NCI-H1436 treated with DMSO at 0.1 percent for 48 hours (cell line): Measurements from ENCODE around the gene UST.
"Not testable (repeated sequence)": the region's sequence is repeated elsewhere in the genome, so short reads cannot be mapped to it uniquely, and the experiment has no call there.

Source experiments
- DNase-seq: peaks from one replicate; lab custom pipeline; 2025; lab: John Stamatoyannopoulos, UW

The UST gene

DNA sequence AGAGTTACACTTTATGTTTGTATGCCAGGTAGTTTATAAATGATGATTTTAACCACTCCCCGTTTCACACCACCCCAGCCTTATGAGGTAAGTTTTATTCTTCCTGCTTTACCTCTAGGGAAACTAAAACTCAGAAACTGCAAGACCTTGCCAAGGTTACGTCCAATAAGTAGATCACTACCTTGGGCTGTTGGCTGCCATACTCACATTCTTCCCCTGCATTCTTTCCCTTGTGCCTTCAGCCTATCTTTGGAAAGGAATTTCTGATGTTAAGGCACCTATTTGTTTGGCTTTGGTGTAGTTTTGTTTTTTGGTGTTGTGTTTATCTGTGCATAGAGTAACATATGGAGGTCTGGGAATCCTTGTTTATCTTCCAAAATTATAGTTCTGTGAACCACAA lies 122.1 kb downstream of the UST start:
- DNase-seq = no peak

GRCh38 chr6:148869585-148869984 lies 122.8 kb downstream of the UST start:
- no peak for DNase-seq

GRCh38 chr6:148873154-148873553 lies 126.3 kb downstream of the UST start:
- no peak for DNase-seq

DNA sequence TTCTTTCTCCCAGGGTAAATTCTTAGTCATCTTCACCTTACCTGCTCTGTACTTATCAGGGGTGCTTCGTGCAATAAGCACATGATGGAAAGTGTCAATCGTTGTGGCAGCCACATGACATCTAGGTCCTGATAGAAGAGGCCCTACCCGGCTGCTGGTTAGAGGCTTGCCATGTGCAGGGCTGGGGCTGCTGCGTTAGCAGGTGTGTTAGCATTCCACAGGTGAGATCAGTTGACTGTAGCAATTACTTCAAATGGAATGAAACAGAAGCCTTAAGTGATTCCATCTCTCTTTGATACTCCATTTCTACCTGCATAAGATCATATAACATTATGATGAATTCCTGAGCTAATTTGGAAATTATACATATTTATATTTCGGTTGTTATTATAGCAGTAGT lies 127.0 kb downstream of the UST start:
- DNase-seq = no peak

DNA sequence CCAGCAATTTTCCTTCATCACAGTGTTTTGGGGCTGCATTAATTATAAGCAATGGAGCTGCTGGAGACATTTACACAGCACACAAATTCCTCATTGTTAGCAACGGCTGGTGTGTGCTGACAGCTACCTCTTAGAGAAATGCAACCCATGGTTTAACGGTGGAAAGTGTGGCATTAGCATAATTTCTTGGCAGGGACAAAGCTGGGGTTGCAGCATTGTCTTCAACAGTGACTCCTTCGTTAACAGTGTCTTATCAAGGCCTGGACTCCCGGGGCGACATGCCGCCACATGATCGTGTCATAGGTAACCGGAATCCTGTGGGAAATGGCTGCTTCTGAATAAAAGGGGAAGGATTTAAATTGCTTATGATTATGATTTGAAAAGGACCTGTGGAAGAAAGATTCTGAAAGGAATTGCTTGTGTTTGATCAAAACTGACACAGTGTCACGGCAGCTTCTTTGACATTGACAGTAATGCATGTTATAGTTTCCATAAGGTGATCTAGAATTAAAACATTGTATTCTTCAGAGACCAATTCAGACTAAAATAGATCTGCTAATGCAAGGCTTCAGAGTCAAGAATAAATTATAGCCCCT lies 128.0 kb downstream of the UST start:
- no peak for DNase-seq

- no peak for DNase-seq
Measured at GRCh38 chr6:148878683-148879082, 131.9 kb downstream of the UST start.

DNA sequence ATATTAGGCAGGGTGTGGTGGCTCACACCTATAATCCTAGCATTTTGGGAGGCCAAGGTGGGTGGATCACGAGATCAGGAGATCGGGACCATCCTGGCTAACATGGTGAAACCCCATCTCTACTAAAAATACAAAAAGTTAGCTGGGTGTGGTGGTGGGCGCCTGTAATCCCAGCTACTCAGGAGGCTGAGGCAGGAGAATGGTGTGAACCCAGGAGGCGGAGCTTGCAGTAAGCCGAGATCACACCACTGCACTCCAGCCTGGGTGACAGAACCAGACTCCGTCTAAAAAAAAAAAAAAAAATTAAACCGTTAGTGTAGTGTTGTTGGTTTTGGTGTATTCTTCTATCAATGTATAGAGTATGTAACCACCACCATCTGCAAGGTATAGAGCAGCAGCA lies 133.9 kb downstream of the UST start:
- DNase-seq = not testable (repeated sequence)

GRCh38 chr6:148881593-148882311 lies 134.9 kb downstream of the UST start:
- no peak for DNase-seq

- no peak for DNase-seq
Measured at GRCh38 chr6:148883270-148883669, 136.4 kb downstream of the UST start.

DNA sequence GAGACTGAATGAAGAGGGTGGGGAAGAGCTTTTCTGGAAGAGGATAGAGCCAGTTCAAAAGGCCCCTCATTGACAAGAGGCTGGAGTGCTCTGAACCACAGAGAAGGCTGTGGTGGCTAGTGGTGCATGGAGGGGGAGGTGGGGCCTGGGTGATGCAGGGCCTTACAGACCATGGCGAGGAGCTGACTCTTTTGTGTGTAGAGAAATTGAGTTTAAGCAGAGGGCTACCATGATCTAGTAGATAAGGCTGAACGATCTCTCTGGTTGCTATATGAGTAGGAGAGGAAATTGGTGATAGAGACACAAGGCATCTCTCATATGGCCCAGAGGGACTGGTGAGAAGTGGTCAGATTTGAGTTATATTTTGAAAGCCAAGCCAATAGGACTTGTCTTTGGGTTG lies 137.6 kb downstream of the UST start:
- DNase-seq = no peak

GRCh38 chr6:148885136-148885865 lies 138.5 kb downstream of the UST start:
- DNase-seq = no peak

GRCh38 chr6:148885925-148886845 lies 139.4 kb downstream of the UST start:
- no peak for DNase-seq

GRCh38 chr6:148887181-148887580 lies 140.4 kb downstream of the UST start:
- DNase-seq = no peak

GRCh38 chr6:148888856-148889255 lies 142.0 kb downstream of the UST start:
- no peak for DNase-seq

- DNase-seq = no peak
Measured at GRCh38 chr6:148890096-148890495, 143.3 kb downstream of the UST start.

- DNase-seq = no peak
Measured at GRCh38 chr6:148890652-148891404, 144.0 kb downstream of the UST start.

DNA sequence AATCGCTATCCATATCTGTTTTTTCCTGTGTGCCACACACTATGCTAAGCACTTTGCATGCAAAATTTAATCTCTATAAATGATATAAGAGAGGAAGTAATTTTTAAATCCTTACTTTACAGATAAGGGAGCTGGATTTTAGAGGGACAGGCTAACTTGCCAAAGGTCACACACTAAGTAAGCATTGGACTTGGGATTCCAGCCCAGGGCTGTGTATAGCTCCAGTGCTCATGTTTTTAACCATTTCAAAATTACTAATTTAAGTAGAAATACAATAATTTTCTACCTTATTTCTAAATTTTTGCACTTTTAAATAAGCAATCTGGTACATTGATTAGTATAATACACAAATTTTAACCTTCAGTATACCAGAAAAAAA lies 144.6 kb downstream of the UST start:
- DNase-seq = no peak

DNA sequence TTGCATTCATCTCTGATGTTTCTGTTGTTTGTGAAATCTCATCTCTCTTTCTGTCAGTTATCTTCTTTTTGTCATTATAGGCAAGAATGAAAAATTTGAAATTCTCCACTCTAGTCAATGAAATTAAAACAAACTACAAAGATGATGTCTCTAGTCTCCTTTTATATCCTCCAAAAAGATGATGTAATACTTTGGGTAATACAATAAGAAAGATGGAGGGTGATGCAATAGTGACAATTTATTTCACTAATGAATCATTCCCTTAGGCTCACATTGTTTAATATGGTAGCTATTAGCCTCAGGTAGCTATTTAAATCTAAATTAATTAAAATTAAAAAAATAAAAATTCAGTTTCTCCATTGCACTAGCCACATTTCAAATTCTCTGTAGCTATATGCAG lies 145.4 kb downstream of the UST start:
- no peak for DNase-seq

- no peak for DNase-seq
Measured at GRCh38 chr6:148893073-148893472, 146.2 kb downstream of the UST start.

DNA sequence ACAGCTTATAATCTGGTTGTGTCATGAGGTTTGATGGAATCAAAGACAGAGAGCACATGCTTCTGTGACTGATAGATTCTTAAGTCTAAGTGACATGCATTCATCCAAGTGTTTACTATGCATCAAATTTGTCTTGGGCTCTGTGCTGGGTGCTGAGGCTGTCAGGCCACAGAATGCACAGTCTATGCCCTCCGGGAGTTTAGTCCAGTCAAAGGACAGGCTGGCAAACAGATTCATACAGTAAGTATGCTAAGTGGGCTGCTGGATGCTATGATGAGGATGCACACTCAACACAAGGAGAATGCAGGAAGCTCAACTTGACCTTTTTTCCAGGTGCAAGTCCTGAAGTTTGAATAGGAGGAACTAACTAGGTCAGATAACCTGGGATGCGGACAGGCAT lies 146.7 kb downstream of the UST start:
- DNase-seq = no peak

GRCh38 chr6:148898376-148899014 lies 151.7 kb downstream of the UST start:
- no peak for DNase-seq
